G401 (cell line): Measurements from ENCODE around the gene CMIP. TPM values are rescaled to one million over a fixed set of nuclear protein-coding genes. Genes with fewer than 3 reads are reported as not detected.

Source experiments
- DNase-seq: peaks from one replicate; pipeline ENCODE4 v3.0.0-alpha.2; 2015; ENCODE audit warnings: low spot score
- in situ Hi-C: cut with HindIII; loops from 2 replicates; pipeline ENCODE4 v1.10.0; 2016; ENCODE audit warnings: low sequenced_read_pairs, mixed read lengths
- total RNA-seq: library from RNA; depleted of rRNA; stranded (reverse); fragments of >200 nt; shearing (Covaris generic); gene quantifications from 2 replicates; pipeline ENCODE4 v1.2.3, GENCODE V29; 2014

The CMIP gene
- total RNA-seq, 1 experiment from 2014 or later = 8.6 TPM

- in situ Hi-C loops = no loop called here
- no peak for DNase-seq
Measured at GRCh38 chr16:81646561-81646960, 202.0 kb downstream of the CMIP start.

GRCh38 chr16:81647527-81647926 lies 202.9 kb downstream of the CMIP start:
- in situ Hi-C loops = no loop called here
- no peak for DNase-seq

- in situ Hi-C loops = no loop called here
- no peak for DNase-seq
Measured at GRCh38 chr16:81649561-81650184, 205.1 kb downstream of the CMIP start.

GRCh38 chr16:81650281-81650680 lies 205.7 kb downstream of the CMIP start:
- DNase-seq = no peak
- in situ Hi-C loops = no loop called here

GRCh38 chr16:81650982-81651562 lies 206.5 kb downstream of the CMIP start:
- in situ Hi-C loops = no loop called here
- DNase-seq = no peak

- no peak for DNase-seq
- in situ Hi-C loops = no loop called here
Measured at GRCh38 chr16:81651758-81652718, 207.4 kb downstream of the CMIP start.

- no peak for DNase-seq
- in situ Hi-C loops = no loop called here
Measured at GRCh38 chr16:81652798-81653505, 208.3 kb downstream of the CMIP start.

GRCh38 chr16:81654346-81654745 lies 209.7 kb downstream of the CMIP start:
- in situ Hi-C loops = no loop called here
- no peak for DNase-seq

- in situ Hi-C loops = no loop called here
- DNase-seq = no peak
Measured at GRCh38 chr16:81655469-81656162, 211.0 kb downstream of the CMIP start.

GRCh38 chr16:81657224-81657623 lies 212.6 kb downstream of the CMIP start:
- in situ Hi-C loops = no loop called here
- DNase-seq = no peak

GRCh38 chr16:81657781-81658180 lies 213.2 kb downstream of the CMIP start:
- in situ Hi-C loops = no loop called here
- DNase-seq = no peak

- in situ Hi-C loops = no loop called here
- DNase-seq = no peak
Measured at GRCh38 chr16:81658373-81658772, 213.8 kb downstream of the CMIP start.

- DNase-seq = no peak
- in situ Hi-C loops = no loop called here
Measured at GRCh38 chr16:81659249-81659648, 214.6 kb downstream of the CMIP start.

- in situ Hi-C loops = no loop called here
- peak; percentile 40 for DNase-seq
Measured at GRCh38 chr16:81661082-81661481, 216.5 kb downstream of the CMIP start.

- in situ Hi-C loops = no loop called here
- no peak for DNase-seq
Measured at GRCh38 chr16:81664153-81664552, 219.5 kb downstream of the CMIP start.

GRCh38 chr16:81665588-81665987 lies 221.0 kb downstream of the CMIP start:
- DNase-seq = no peak
- in situ Hi-C loops = no loop called here

- in situ Hi-C loops = no loop called here
- no peak for DNase-seq
Measured at GRCh38 chr16:81666113-81666512, 221.5 kb downstream of the CMIP start.

GRCh38 chr16:81668243-81669097 lies 223.9 kb downstream of the CMIP start:
- in situ Hi-C loops = no loop called here
- no peak for DNase-seq
